GM23338 (cell line): ENCODE measurements around the gene TRAM1L1. TPM values are rescaled to one million over a fixed set of nuclear protein-coding genes. Genes with fewer than 3 reads are reported as not detected.

Source experiments
- ATAC-seq: fragments of 200-7000 bp; cut with Tn5 transposase; 3 replicates; pipeline ENCODE4 v1.9.1; 2020
- DNase-seq: peaks from one replicate; pipeline ENCODE4 v3.0.0-alpha.2; 2015; ENCODE audit warnings: low spot score
- H2AFZ ChIP-seq: fragments of 200-600 bp; sonication (generic); 2 replicates; pipeline ENCODE4 v1.8.0; 2016; ENCODE audit warnings: antibody characterized with exemption, mild to moderate bottlenecking, moderate library complexity
- H3F3A ChIP-seq: fragments of 200-600 bp; sonication (generic); replicated peaks from 2 replicates; pipeline ENCODE4 v1.8.0; 2017; ENCODE audit warnings: antibody characterized with exemption, mixed run types, low read depth
- H3K27ac ChIP-seq: fragments of 200-600 bp; sonication (generic); 2 replicates; pipeline ENCODE4 v1.6.1; 2016; ENCODE audit warnings: low read depth
- H3K27me3 ChIP-seq: fragments of 200-600 bp; sonication (generic); 2 replicates; pipeline ENCODE4 v1.8.0; 2016; ENCODE audit warnings: mild to moderate bottlenecking, mixed run types, moderate library complexity; ENCODE audit not compliant: insufficient read depth
- H3K36me3 ChIP-seq: fragments of 200-600 bp; sonication (generic); 2 replicates; pipeline ENCODE4 v1.8.0; 2016; ENCODE audit warnings: mild to moderate bottlenecking; ENCODE audit not compliant: insufficient read depth
- H3K4me1 ChIP-seq: fragments of 200-600 bp; sonication (generic); 2 replicates; pipeline ENCODE4 v1.8.0; 2016; ENCODE audit warnings: mild to moderate bottlenecking, moderate library complexity; ENCODE audit not compliant: insufficient read depth
- H3K4me2 ChIP-seq: fragments of 200-600 bp; sonication (generic); 2 replicates; pipeline ENCODE4 v1.7.1; 2017; ENCODE audit warnings: mixed run types
- H3K4me3 ChIP-seq: fragments of 200-600 bp; sonication (generic); 2 replicates; pipeline ENCODE4 v1.6.1; 2016; ENCODE audit warnings: mixed run types
- H3K79me2 ChIP-seq: fragments of 200-600 bp; sonication (generic); replicated peaks from 2 replicates; pipeline ENCODE4 v1.8.0; 2017; ENCODE audit warnings: mild to moderate bottlenecking; ENCODE audit not compliant: insufficient read depth
- H3K9me2 ChIP-seq: fragments of 200-600 bp; sonication (generic); 2 replicates; pipeline ENCODE4 v1.8.0; 2017; ENCODE audit not compliant: insufficient read depth
- H4K20me1 ChIP-seq: fragments of 200-600 bp; sonication (generic); replicated peaks from 2 replicates; pipeline ENCODE4 v1.8.0; 2017; ENCODE audit warnings: mild to moderate bottlenecking; ENCODE audit not compliant: insufficient read depth
- H3K27ac Mint-ChIP-seq: 2 replicates; pipeline ENCODE4 v1.8.0; 2020; ENCODE audit warnings: inconsistent platforms, mild to moderate bottlenecking, moderate library complexity, mixed read lengths
- H3K27me3 Mint-ChIP-seq: 3 replicates; pipeline ENCODE4 v1.8.0; 2022; ENCODE audit warnings: low read depth, mild to moderate bottlenecking, moderate library complexity, mixed read lengths, inconsistent platforms; ENCODE audit not compliant: insufficient read depth, poor library complexity
- H3K36me3 Mint-ChIP-seq: 3 replicates; pipeline ENCODE4 v1.8.0; 2021; ENCODE audit warnings: low read depth, mild to moderate bottlenecking, inconsistent platforms, moderate library complexity, mixed read lengths
- H3K4me1 Mint-ChIP-seq: 3 replicates; pipeline ENCODE4 v1.8.0; 2020; ENCODE audit warnings: mild to moderate bottlenecking, inconsistent platforms, mixed read lengths
- H3K4me3 Mint-ChIP-seq: 3 replicates; pipeline ENCODE4 v1.8.0; 2021; ENCODE audit warnings: moderate library complexity, mild to moderate bottlenecking, inconsistent platforms, mixed read lengths
- H3K9me3 Mint-ChIP-seq: 3 replicates; pipeline ENCODE4 v1.8.0; 2020; ENCODE audit warnings: moderate library complexity, mild to moderate bottlenecking, inconsistent platforms, mixed read lengths
- CREB1 ChIP-seq: fragments of 250-450 bp; sonication (Bioruptor Pico); IDR thresholded peaks from 2 replicates; pipeline ENCODE4 v1.5.0; 2020; ENCODE audit warnings: low read depth, mild to moderate bottlenecking, moderate library complexity
- CTCF ChIP-seq, 2 experiments: fragments of 200-600 bp in 1 of 2; sonication (generic) in 1 of 2; conservative IDR thresholded peaks; 2 replicates each; pipeline versions ENCODE4 v1.5.1 to v1.6.1; 2016 to 2017; ENCODE audit warnings: antibody characterized with exemption in 2 of 2, low read depth in 2 of 2, mild to moderate bottlenecking in 2 of 2, moderate library complexity in 1 of 2
- NANOG ChIP-seq: IDR thresholded peaks from 2 replicates; pipeline ENCODE4 v1.6.1; 2016; ENCODE audit warnings: antibody characterized with exemption, borderline replicate concordance
- POLR2AphosphoS5 ChIP-seq: IDR thresholded peaks from 2 replicates; pipeline ENCODE4 v1.6.1; 2016; ENCODE audit warnings: antibody characterized with exemption, low read depth
- STAT1 ChIP-seq: IDR thresholded peaks from one replicate; pipeline ENCODE4 v1.6.1; 2016; ENCODE audit warnings: antibody characterized with exemption; ENCODE audit not compliant: unreplicated experiment
- long read RNA-seq: library from polyadenylated mRNA; unstranded; transcript quantifications from one replicate; pipeline ENCODE4 v2.0.0, GENCODE V29; 2020; ENCODE audit not compliant: unreplicated experiment
- polyA plus RNA-seq: library from polyadenylated mRNA; unstranded; fragments of >200 nt; fragmentation: Nextera tagmentation; extraction: Ambion mirVana; gene quantifications from 2 replicates; pipeline ENCODE4 v1.2.1, GENCODE V29; 2016
- total RNA-seq: library from RNA; depleted of rRNA; stranded (reverse); fragments of >200 nt; shearing (Covaris generic); gene quantifications from 2 replicates; pipeline ENCODE4 v1.2.3, GENCODE V29; 2014; rRNA removed
- TF ChIP-seq, protein P1 (sequence below): IDR thresholded peaks from one replicate; pipeline ENCODE4 v1.6.1; 2018; ENCODE audit warnings: antibody characterized with exemption; ENCODE audit not compliant: unreplicated experiment

Gene TRAM1L1
- 1.5 and 2.6 TPM in 2 replicates for total RNA-seq
- polyA plus RNA-seq = 1.9 and 2.1 TPM in 2 replicates
- long read RNA-seq, partial matches to known transcripts = 0 of 1 reads
- long read RNA-seq, other reads (novel, unspliced or antisense) = 0 of 1 reads

- Histone ChIP-seq H3K4me1 (peaks cover 11% of the 10 kb centered on the region), H3K36me3 (no peaks in the 10 kb centered on the region), H2AFZ (peak within 1 kb of the TSS; percentile 98), H4K20me1 (no peaks in the 10 kb centered on the region), H3K27ac (no peak within 1 kb of the TSS), H3K4me2 (peak within 1 kb of the TSS; percentile 81), H3K27me3 (no peaks in the 10 kb centered on the region), H3K9me2 (no peaks in the 10 kb centered on the region), H3K79me2 (no peaks in the 10 kb centered on the region), H3F3A (no peaks in the 10 kb centered on the region), H3K4me3 (peak within 1 kb of the TSS; percentile 64)
- Mint-ChIP-seq H3K27me3 (no peaks in the 10 kb centered on the region), H3K4me1 (peaks cover 15% of the 10 kb centered on the region), H3K27ac (no peak within 1 kb of the TSS), H3K4me3 (peak within 1 kb of the TSS; percentile 82), H3K36me3 (peaks cover 15% of the 10 kb centered on the region; the same call in 2 of the 3 replicates), H3K9me3 (peaks cover 14% of the 10 kb centered on the region; the same call in 2 of the 3 replicates)
- peak; percentile 90 for DNase-seq
- no peak for TF ChIP-seq STAT1
- peak in 1 of 2 experiments; percentile 18; a peak in 2 of 4 replicates for TF ChIP-seq CTCF (conservative IDR thresholded peaks at IDR 0.05; ENCODE audit: low read depth in 2 of 2)
- TF ChIP-seq CREB1 (CRISPR knock-in tag) = no peak
- TF ChIP-seq NANOG = no peak
- TF ChIP-seq POLR2AphosphoS5 = peak; percentile 1; the same call in 1 of the 2 replicates
- ATAC-seq = peak; percentile 97
Measured at GRCh38 chr4:117084866-117085701, at the start of gene TRAM1L1. Gene TRAM1L1 (minus strand): TSS chr4:117085576. CDS start chr4:117085393, 183 bp downstream.

DNA sequence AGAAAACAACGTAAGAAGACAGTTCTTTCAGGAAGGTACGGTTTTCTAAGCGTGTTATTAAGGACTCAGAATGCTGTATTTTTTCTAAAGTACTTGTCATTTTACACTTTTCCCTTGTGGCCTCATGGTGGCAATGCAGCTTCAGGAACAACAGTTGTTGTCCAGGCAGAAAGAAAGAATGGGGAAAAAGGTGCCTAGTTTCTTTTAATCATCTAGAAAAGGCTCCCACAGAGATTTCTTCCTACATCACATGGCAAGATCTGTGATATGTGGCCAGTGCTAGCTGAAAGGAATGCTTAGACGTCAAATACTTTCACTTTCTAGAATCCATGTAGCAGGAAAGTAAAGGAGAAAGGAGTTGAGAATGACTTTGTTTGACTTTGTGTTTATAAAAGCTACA, 49.0 kb upstream of the TRAM1L1 start:
- DNase-seq = peak; percentile 76
- Histone ChIP-seq H3K36me3 (no peaks in the 10 kb centered on the region), H3K27ac (no peak overlapping the region), H3K4me3 (no peak overlapping the region), H3K9me2 (no peaks in the 10 kb centered on the region), H3K27me3 (no peaks in the 10 kb centered on the region), H3K4me2 (no peak overlapping the region), H3K4me1 (no peaks in the 10 kb centered on the region), H3K79me2 (no peaks in the 10 kb centered on the region), H4K20me1 (no peaks in the 10 kb centered on the region), H3F3A (no peaks in the 10 kb centered on the region), H2AFZ (no peak overlapping the region)
- H3K4me1 Mint-ChIP-seq = peaks cover 3% of the 10 kb centered on the region; the same call in 2 of the 3 replicates
- ATAC-seq = peak; percentile 58
- H3K9me3 Mint-ChIP-seq = peaks cover 15% of the 10 kb centered on the region
- no peak overlapping the region for H3K27ac Mint-ChIP-seq
- H3K4me3 Mint-ChIP-seq = no peak overlapping the region
- TF ChIP-seq, protein P1, sequence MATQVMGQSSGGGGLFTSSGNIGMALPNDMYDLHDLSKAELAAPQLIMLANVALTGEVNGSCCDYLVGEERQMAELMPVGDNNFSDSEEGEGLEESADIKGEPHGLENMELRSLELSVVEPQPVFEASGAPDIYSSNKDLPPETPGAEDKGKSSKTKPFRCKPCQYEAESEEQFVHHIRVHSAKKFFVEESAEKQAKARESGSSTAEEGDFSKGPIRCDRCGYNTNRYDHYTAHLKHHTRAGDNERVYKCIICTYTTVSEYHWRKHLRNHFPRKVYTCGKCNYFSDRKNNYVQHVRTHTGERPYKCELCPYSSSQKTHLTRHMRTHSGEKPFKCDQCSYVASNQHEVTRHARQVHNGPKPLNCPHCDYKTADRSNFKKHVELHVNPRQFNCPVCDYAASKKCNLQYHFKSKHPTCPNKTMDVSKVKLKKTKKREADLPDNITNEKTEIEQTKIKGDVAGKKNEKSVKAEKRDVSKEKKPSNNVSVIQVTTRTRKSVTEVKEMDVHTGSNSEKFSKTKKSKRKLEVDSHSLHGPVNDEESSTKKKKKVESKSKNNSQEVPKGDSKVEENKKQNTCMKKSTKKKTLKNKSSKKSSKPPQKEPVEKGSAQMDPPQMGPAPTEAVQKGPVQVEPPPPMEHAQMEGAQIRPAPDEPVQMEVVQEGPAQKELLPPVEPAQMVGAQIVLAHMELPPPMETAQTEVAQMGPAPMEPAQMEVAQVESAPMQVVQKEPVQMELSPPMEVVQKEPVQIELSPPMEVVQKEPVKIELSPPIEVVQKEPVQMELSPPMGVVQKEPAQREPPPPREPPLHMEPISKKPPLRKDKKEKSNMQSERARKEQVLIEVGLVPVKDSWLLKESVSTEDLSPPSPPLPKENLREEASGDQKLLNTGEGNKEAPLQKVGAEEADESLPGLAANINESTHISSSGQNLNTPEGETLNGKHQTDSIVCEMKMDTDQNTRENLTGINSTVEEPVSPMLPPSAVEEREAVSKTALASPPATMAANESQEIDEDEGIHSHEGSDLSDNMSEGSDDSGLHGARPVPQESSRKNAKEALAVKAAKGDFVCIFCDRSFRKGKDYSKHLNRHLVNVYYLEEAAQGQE = no peak
- TF ChIP-seq CTCF (conservative IDR thresholded peaks at IDR 0.05; ENCODE audit: low read depth in 2 of 2) (peak; percentile 70 to 81), CREB1 (CRISPR knock-in tag) (no peak)
- H3K27me3 Mint-ChIP-seq = no peaks in the 10 kb centered on the region
- peaks cover 9% of the 10 kb centered on the region; the same call in 2 of the 3 replicates for H3K36me3 Mint-ChIP-seq
